ENCODE data around the gene MORN3. TPM values are rescaled to one million over a fixed set of nuclear protein-coding genes. Genes with fewer than 3 reads are reported as not detected.

MORN3 gene
- total and polyA plus RNA-seq, 10 of the 15 experiments (the other 5 are each of a cell fraction or from before 2014, with no cell fraction given), result 0.08 to 0.34 (median 0.17) TPM

- TF ChIP-seq SUPT20H (IDR thresholded peaks at IDR 0.05; ENCODE audit: borderline replicate concordance, control insufficient read depth, low read depth, low read length) (no peak), PBX3 (IDR thresholded peaks at IDR 0.05; ENCODE audit: insufficient replicate concordance, low read depth, low read length) (no peak), ELK1 (IDR thresholded peaks at IDR 0.05; ENCODE audit: low read depth, low read length) (no peak), ZNF592 (IDR thresholded peaks at IDR 0.05) (no peak), WRNIP1 (IDR thresholded peaks at IDR 0.05; ENCODE audit: borderline replicate concordance, low read depth, low read length) (no peak), FOXM1 (IDR thresholded peaks at IDR 0.05; ENCODE audit: low read depth, low read length) (no peak), KLF5 (IDR thresholded peaks at IDR 0.05; ENCODE audit: partially characterized antibody) (no peak), E2F4 (IDR thresholded peaks at IDR 0.05; ENCODE audit: low read depth, low read length) (no peak), ETV6 (conservative IDR thresholded peaks at IDR 0.05 in 1 of 2, IDR thresholded peaks at IDR 0.05 in 1 of 2; ENCODE audit: borderline replicate concordance in 1 of 2, low read depth in 1 of 2) (no peak), SIX5 (IDR thresholded peaks at IDR 0.05; ENCODE audit: low read depth, low read length, severe bottlenecking) (no peak), SKIL (IDR thresholded peaks at IDR 0.05; ENCODE audit: low read depth, poor library complexity, severe bottlenecking) (no peak), CEBPZ (IDR thresholded peaks at IDR 0.05; ENCODE audit: low read depth, low read length) (no peak), PAX8 (IDR thresholded peaks at IDR 0.05) (no peak)
Measured at GRCh38 chr12:121712461-121713256, 43.2 kb upstream of the MORN3 start, which contains the start of gene TMEM120B (continued).
